GM12864 (cell line): ENCODE data around the gene ARID2.

Experiments used
- DNase-seq: peaks from one replicate; pipeline ENCODE4 v3.0.0-alpha.2; 2011; ENCODE audit warnings: low read depth
- H3K4me3 ChIP-seq: 2 replicates; pipeline ENCODE4 v1.5.1; 2011; ENCODE audit warnings: mild to moderate bottlenecking, low read depth, low read length, control low read depth
- CTCF ChIP-seq: IDR thresholded peaks from 2 replicates; pipeline ENCODE4 v1.5.1; 2011; ENCODE audit warnings: low read depth, mild to moderate bottlenecking, moderate library complexity, low read length, control low read depth, inconsistent platforms; ENCODE audit errors: missing control alignments

Gene ARID2

GRCh38 chr12:45720069-45720468, 9.4 kb upstream of the ARID2 start:
- no peak for TF ChIP-seq CTCF
- no peak for DNase-seq
- H3K4me3 ChIP-seq: no peak overlapping the region

GRCh38 chr12:45721369-45721768, 8.1 kb upstream of the ARID2 start:
- TF ChIP-seq CTCF: no peak
- no peak for DNase-seq
- no peak overlapping the region for H3K4me3 ChIP-seq

- no peak overlapping the region for H3K4me3 ChIP-seq
- DNase-seq: no peak
- no peak for TF ChIP-seq CTCF
Measured at GRCh38 chr12:45721954-45722353, 7.6 kb upstream of the ARID2 start.

GRCh38 chr12:45725631-45726602, 3.6 kb upstream of the ARID2 start:
- peak overlapping the region; percentile 91 for H3K4me3 ChIP-seq
- no peak for DNase-seq
- TF ChIP-seq CTCF: peak; percentile 63

- DNase-seq: no peak
- TF ChIP-seq CTCF: no peak
- H3K4me3 ChIP-seq: peak overlapping the region; percentile 91
Measured at GRCh38 chr12:45726603-45727300, 2.8 kb upstream of the ARID2 start.

GRCh38 chr12:45727301-45727979, 2.1 kb upstream of the ARID2 start:
- DNase-seq: peak; percentile 97
- H3K4me3 ChIP-seq: peak overlapping the region; percentile 91
- no peak for TF ChIP-seq CTCF
